Smooth muscle cell (in vitro differentiated cells): ENCODE data around the gene RABGAP1L. TPM values are rescaled to one million over a fixed set of nuclear protein-coding genes. Genes with fewer than 3 reads are reported as not detected.
"Not testable (repeated sequence)": the region's sequence is repeated elsewhere in the genome, so short reads cannot be mapped to it uniquely, and the experiment has no call there.

Source experiments
- DNase-seq: peaks from one replicate; lab custom pipeline; 2025; ENCODE audit not compliant: unreplicated experiment; lab: John Stamatoyannopoulos, UW
- H2AFZ ChIP-seq: fragments of 200-600 bp; sonication (generic); 2 replicates; pipeline ENCODE4 v1.6.0; 2016; ENCODE audit warnings: antibody characterized with exemption, low read depth, mild to moderate bottlenecking
- H3F3A ChIP-seq: fragments of 200-600 bp; sonication (generic); 2 replicates; pipeline ENCODE4 v1.6.0; 2017; ENCODE audit warnings: antibody characterized with exemption, low read depth
- H3K27ac ChIP-seq: fragments of 200-600 bp; sonication (generic); 2 replicates; pipeline ENCODE4 v1.5.1; 2016; ENCODE audit warnings: low read depth, mild to moderate bottlenecking
- H3K27me3 ChIP-seq: fragments of 200-600 bp; sonication (generic); 2 replicates; pipeline ENCODE4 v1.6.1; 2016; ENCODE audit warnings: low read depth, mild to moderate bottlenecking
- H3K36me3 ChIP-seq: fragments of 200-600 bp; sonication (generic); 2 replicates; pipeline ENCODE4 v1.5.1; 2016; ENCODE audit warnings: low read depth
- H3K4me1 ChIP-seq: fragments of 200-600 bp; sonication (generic); 2 replicates; pipeline ENCODE4 v1.5.1; 2016; ENCODE audit warnings: low read depth
- H3K4me2 ChIP-seq: fragments of 200-600 bp; sonication (generic); 2 replicates; pipeline ENCODE4 v1.6.0; 2016; ENCODE audit warnings: mild to moderate bottlenecking
- H3K4me3 ChIP-seq: fragments of 200-600 bp; sonication (generic); 2 replicates; pipeline ENCODE4 v1.5.1; 2016; ENCODE audit warnings: mild to moderate bottlenecking
- H3K79me2 ChIP-seq: fragments of 200-600 bp; sonication (generic); 2 replicates; pipeline ENCODE4 v1.6.0; 2016; ENCODE audit warnings: low read depth, mild to moderate bottlenecking
- H3K9ac ChIP-seq: fragments of 200-600 bp; sonication (generic); 2 replicates; pipeline ENCODE4 v1.6.0; 2016; ENCODE audit warnings: low read depth
- H3K9me3 ChIP-seq: fragments of 200-600 bp; sonication (generic); replicated peaks from 2 replicates; pipeline ENCODE4 v1.5.1; 2016; ENCODE audit warnings: low read depth
- H4K20me1 ChIP-seq: fragments of 200-600 bp; sonication (generic); 2 replicates; pipeline ENCODE4 v1.6.0; 2016; ENCODE audit warnings: low read depth
- WGBS: methylation state at CpG from one replicate; pipeline ENCODE4 v1.1.7; 2016; ENCODE audit warnings: low lambda C conversion rate; 5-methylcytosine and 5-hydroxymethylcytosine counted together
- polyA plus RNA-seq: library from polyadenylated mRNA; unstranded; fragments of >200 nt; fragmentation: Nextera tagmentation; extraction: Ambion mirVana; gene quantifications from 2 replicates; pipeline ENCODE4 v1.2.1, GENCODE V29; 2016
- small RNA-seq: library from RNA; depleted of rRNA; stranded (forward); fragments of <200 nt; gene quantifications from one replicate; pipeline ENCODE3, GENCODE V24; 2014
- total RNA-seq: library from RNA; depleted of rRNA; stranded (reverse); fragments of >200 nt; gene quantifications from 2 replicates; pipeline ENCODE4 v1.2.3, GENCODE V29; 2014
- TF ChIP-seq, protein P1 (sequence below): fragments of 200-600 bp; sonication (generic); IDR thresholded peaks from 2 replicates; pipeline ENCODE4 v1.5.1; 2017; ENCODE audit warnings: borderline replicate concordance, mild to moderate bottlenecking, antibody characterized with exemption; ENCODE audit not compliant: insufficient read depth, poor library complexity, severe bottlenecking

The RABGAP1L gene
- total and polyA plus RNA-seq, 2 experiments from 2014 or later: 4.8 to 24.7 TPM

DNA sequence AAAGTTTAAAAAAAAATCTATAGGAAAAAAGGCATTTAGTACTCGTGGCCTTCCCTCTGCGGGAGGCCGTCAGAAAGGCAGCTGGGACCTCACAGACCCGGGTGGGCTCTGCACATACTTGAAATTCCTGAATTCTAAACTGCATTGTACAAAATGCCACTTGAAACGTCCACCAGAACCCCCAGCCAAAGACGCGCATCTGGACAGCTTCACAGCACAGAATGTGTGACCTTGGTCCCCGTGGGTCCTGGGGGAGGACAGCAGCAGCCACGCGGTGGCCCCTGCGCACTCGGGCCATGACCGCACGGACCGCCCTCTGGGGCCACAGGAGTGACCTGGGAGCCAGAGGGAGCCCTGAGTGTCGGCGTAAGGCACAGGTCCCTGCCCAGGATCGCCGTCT, 884.5 kb downstream of the RABGAP1L start:
- no peak overlapping the region for H3K4me3 ChIP-seq
- WGBS: 70% methylated on average over 19 of the region's 19 CpGs

DNA sequence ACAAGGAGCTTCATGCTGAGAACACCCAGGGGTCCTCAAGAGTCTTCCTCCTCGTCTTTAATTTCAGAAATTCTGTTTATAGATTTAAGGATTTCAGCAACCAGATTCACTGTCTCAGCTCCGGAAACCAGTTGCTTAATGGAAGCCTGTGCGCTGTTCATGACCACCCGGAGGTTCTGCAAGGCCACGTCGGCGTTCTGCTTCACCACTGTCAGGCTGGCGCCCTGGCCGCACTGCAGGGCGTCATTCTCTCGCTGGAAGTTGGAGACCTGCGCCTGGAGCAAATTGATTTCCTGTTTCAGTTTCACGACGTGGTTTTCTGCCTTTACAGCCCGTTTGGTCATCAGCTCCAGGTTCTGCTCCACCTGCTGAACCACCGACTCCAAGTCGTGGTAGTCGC, 885.3 kb downstream of the RABGAP1L start:
- not testable (repeated sequence) for H3K27ac ChIP-seq, H2AFZ ChIP-seq, H4K20me1 ChIP-seq, DNase-seq, H3F3A ChIP-seq, H3K4me1 ChIP-seq, H3K9ac ChIP-seq, H3K36me3 ChIP-seq, H3K79me2 ChIP-seq, H3K9me3 ChIP-seq, H3K4me2 ChIP-seq, H3K27me3 ChIP-seq, H3K4me3 ChIP-seq
- WGBS: 95% methylated on average over 18 of the region's 18 CpGs

More for the DNA sequence above, 884.5 kb downstream of the RABGAP1L start:
- TF ChIP-seq, protein P1, sequence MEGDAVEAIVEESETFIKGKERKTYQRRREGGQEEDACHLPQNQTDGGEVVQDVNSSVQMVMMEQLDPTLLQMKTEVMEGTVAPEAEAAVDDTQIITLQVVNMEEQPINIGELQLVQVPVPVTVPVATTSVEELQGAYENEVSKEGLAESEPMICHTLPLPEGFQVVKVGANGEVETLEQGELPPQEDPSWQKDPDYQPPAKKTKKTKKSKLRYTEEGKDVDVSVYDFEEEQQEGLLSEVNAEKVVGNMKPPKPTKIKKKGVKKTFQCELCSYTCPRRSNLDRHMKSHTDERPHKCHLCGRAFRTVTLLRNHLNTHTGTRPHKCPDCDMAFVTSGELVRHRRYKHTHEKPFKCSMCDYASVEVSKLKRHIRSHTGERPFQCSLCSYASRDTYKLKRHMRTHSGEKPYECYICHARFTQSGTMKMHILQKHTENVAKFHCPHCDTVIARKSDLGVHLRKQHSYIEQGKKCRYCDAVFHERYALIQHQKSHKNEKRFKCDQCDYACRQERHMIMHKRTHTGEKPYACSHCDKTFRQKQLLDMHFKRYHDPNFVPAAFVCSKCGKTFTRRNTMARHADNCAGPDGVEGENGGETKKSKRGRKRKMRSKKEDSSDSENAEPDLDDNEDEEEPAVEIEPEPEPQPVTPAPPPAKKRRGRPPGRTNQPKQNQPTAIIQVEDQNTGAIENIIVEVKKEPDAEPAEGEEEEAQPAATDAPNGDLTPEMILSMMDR: no peak
- Histone ChIP-seq H3K79me2 (no peaks in the 10 kb centered on the region), H3K27me3 (no peaks in the 10 kb centered on the region), H2AFZ (no peak overlapping the region), H3K36me3 (no peaks in the 10 kb centered on the region), H3K27ac (no peak overlapping the region), H3K4me2 (no peak overlapping the region), H3K9ac (no peak overlapping the region), H3F3A (no peaks in the 10 kb centered on the region), H3K4me1 (no peaks in the 10 kb centered on the region), H4K20me1 (no peaks in the 10 kb centered on the region), H3K9me3 (no peaks in the 10 kb centered on the region)
- no peak for DNase-seq

Small RNA genes within 50 kb of the gene (small RNA-seq; reads per million reads assigned to genes)
- gene BANF1P4 (0.16 reads per million), gene RF00019 (not detected), gene RNU6-307P (not detected)

Other genes starting within 250 kb of the RABGAP1L start
- gene SERPINC1, start 242.2 kb upstream of the RABGAP1L start, total RNA-seq: 0.49 and 0.63 TPM in 2 replicates
- gene SERPINC1, start 242.2 kb upstream of the RABGAP1L start, polyA plus RNA-seq: 0.56 TPM in 1 of 2 replicates, not detected in the other
- gene RC3H1, start 137.2 kb upstream of the RABGAP1L start, total RNA-seq: 20.7 and 21.6 TPM in 2 replicates
- gene RC3H1, start 137.2 kb upstream of the RABGAP1L start, polyA plus RNA-seq: 3.9 and 4.7 TPM in 2 replicates